A673 (cell line): ENCODE measurements around the gene FOXD4L1.
"Not testable (repeated sequence)": the region's sequence is repeated elsewhere in the genome, so short reads cannot be mapped to it uniquely, and the experiment has no call there.

Experiments
- CTCF ChIP-seq: fragments of 300-800, 200-600 bp; sonication (generic); conservative IDR thresholded peaks from 2 replicates; pipeline ENCODE4 v1.5.1; 2017; ENCODE audit warnings: low read depth, mild to moderate bottlenecking, antibody characterized with exemption, low read length, moderate library complexity, mixed read lengths
- EZH2 ChIP-seq: fragments of 200-600 bp; sonication (generic); IDR thresholded peaks from 2 replicates; pipeline ENCODE4 v1.6.1; 2017; ENCODE audit warnings: borderline replicate concordance, low read depth, mild to moderate bottlenecking, mixed read lengths, antibody characterized with exemption, low read length; ENCODE audit not compliant: poor library complexity, severe bottlenecking

- TF ChIP-seq CTCF, EZH2: not testable (repeated sequence)
Measured at GRCh38 chr2:113542529-113542928, 44.1 kb downstream of the FOXD4L1 start.
